Aorta (tissue), 5 donors: ENCODE data around the gene GSTM5. TPM values are rescaled to one million over a fixed set of nuclear protein-coding genes. Genes with fewer than 3 reads are reported as not detected.
A peak's percentile ranks its signal among the peaks of the same experiment; 100 is the strongest.

ENCODE experiments used
- ATAC-seq: fragments of 200-7000 bp; cut with Tn5 transposase; one replicate; pipeline ENCODE4 v1.9.1; 2022; ENCODE audit warnings: moderate library complexity; ENCODE audit not compliant: low FRiP score
- DNase-seq, 2 donors: peaks; one replicate each; pipeline ENCODE4 v3.0.0-alpha.2; 2020
- H3K27ac ChIP-seq, 2 donors: one replicate each; pipeline ENCODE4 v1.5.1; 2013; ENCODE audit warnings: low read length in 2 of 2, mild to moderate bottlenecking in 2 of 2, moderate library complexity in 2 of 2, control low read depth in 1 of 2, inconsistent platforms in 1 of 2, low read depth in 1 of 2
- H3K27me3 ChIP-seq, 2 donors: one replicate each; pipeline ENCODE4 v1.6.1; 2013; ENCODE audit warnings: control low read depth in 1 of 2, low read length in 1 of 2, mild to moderate bottlenecking in 1 of 2, moderate library complexity in 1 of 2; ENCODE audit not compliant: insufficient read depth in 2 of 2, control insufficient read depth in 1 of 2
- H3K36me3 ChIP-seq, 2 donors: one replicate each; pipeline ENCODE4 v1.6.1; 2013; ENCODE audit warnings: control low read depth in 1 of 2, low read length in 1 of 2, mild to moderate bottlenecking in 1 of 2; ENCODE audit not compliant: insufficient read depth in 2 of 2, control insufficient read depth in 1 of 2
- H3K4me1 ChIP-seq, 2 donors: one replicate each; pipeline ENCODE4 v1.6.1; 2013; ENCODE audit warnings: low read length in 2 of 2, control low read depth in 1 of 2, mild to moderate bottlenecking in 1 of 2, moderate library complexity in 1 of 2; ENCODE audit not compliant: insufficient read depth in 2 of 2, control insufficient read depth in 1 of 2
- H3K4me3 ChIP-seq, 2 donors: one replicate each; pipeline ENCODE4 v1.5.1; 2013; ENCODE audit warnings: low read length in 2 of 2, control low read depth in 1 of 2, mild to moderate bottlenecking in 1 of 2
- H3K9me3 ChIP-seq: one replicate; pipeline ENCODE4 v1.6.1; 2013; ENCODE audit warnings: mild to moderate bottlenecking, low read length; ENCODE audit not compliant: control insufficient read depth
- WGBS, 2 donors: extraction: QIAGEN DNeasy Blood & Tissue Kit; methylation state at CpG; one replicate each; pipeline ENCODE4 v1.1.7; 2013; 5-methylcytosine and 5-hydroxymethylcytosine counted together
- intact Hi-C, 2 donors: fragments of 100-400 bp; cut with DNase I; formaldehyde crosslinking; loops; one replicate each; pipeline versions ENCODE4 v1.14.2 to v1.15.0; 2022
- polyA plus RNA-seq, 2 donors: library from polyadenylated mRNA; stranded (reverse); fragments of 200-250 nt; gene quantifications; one replicate each; pipeline ENCODE4 v1.2.3, GENCODE V29; 2013
- total RNA-seq, 2 donors: library from RNA; stranded (reverse); fragmentation: NEBNext Ultra II Directional; extraction: Animal tissue kit (Norgen Biotek cat#: 25700); gene quantifications; one replicate each; pipeline ENCODE4 v1.2.1, GENCODE V29; 2021
- donor health status: healthy with polysubstance abuse.
- donor health status: Bipolar disorder and iron deficiency.
- donor health status: DM: no; HTN: no; CAD: no.
- donor health status: DM: no; HTN: no; CAD: no.
- donor health status: DM: yes; HTN: yes; CAD: no.

GSTM5 gene
- total and polyA plus RNA-seq, 4 donors, result 5.7 to 23.4 (median 9.7) TPM

GRCh38 chr1:109761227-109762038 is 49.4 kb downstream of the GSTM5 start:
- Histone ChIP-seq H3K36me3 (no peaks in the 10 kb centered on the region), H3K27me3 (no peaks in the 10 kb centered on the region), H3K9me3 (no peaks in the 10 kb centered on the region), H3K27ac (no peak overlapping the region), H3K4me1 (no peaks in the 10 kb centered on the region), H3K4me3 (no peak overlapping the region)
- no peak for ATAC-seq
- peak in 1 of 2 donors; percentile 68 for DNase-seq
- intact Hi-C loops, result no loop called here
- 81 to 91% methylated on average over 14 of the region's 14 CpGs for WGBS, 2 donors

GRCh38 chr1:109762039-109762585 is 50.1 kb downstream of the GSTM5 start:
- ATAC-seq, result no peak
- intact Hi-C loops, result no loop called here
- 95 to 96% methylated on average over 7 of the region's 7 CpGs for WGBS, 2 donors

GRCh38 chr1:109762821-109763645 is 51.0 kb downstream of the GSTM5 start:
- Histone ChIP-seq H3K4me3 (no peak overlapping the region), H3K27ac (no peak overlapping the region), H3K36me3 (no peaks in the 10 kb centered on the region), H3K27me3 (no peaks in the 10 kb centered on the region), H3K4me1 (no peaks in the 10 kb centered on the region), H3K9me3 (no peaks in the 10 kb centered on the region)
- ATAC-seq, result no peak
- intact Hi-C loops, result no loop called here
- 81 to 87% methylated on average over 11 of the region's 11 CpGs for WGBS, 2 donors
- DNase-seq, result peak; percentile 54 to 65

More at GRCh38 chr1:109762039-109762585, 50.1 kb downstream of the GSTM5 start:
- H3K4me1 ChIP-seq, result no peaks in the 10 kb centered on the region
- H3K27me3 ChIP-seq, result no peaks in the 10 kb centered on the region
- no peak overlapping the region for H3K27ac ChIP-seq
- no peaks in the 10 kb centered on the region for H3K36me3 ChIP-seq
- peak in 1 of 2 donors; percentile 47 for DNase-seq
- no peak overlapping the region for H3K4me3 ChIP-seq
- H3K9me3 ChIP-seq, result no peaks in the 10 kb centered on the region

- 92 to 94% methylated on average over 11 of the region's 11 CpGs for WGBS, 2 donors
- peak in 1 of 2 donors; percentile 58 for DNase-seq
Observed at GRCh38 chr1:109763646-109764415, 51.8 kb downstream of the GSTM5 start, which contains the start of gene EPS8L3. EPS8L3 (minus strand) TSS chr1:109763923; CDS start chr1:109761749, 2,174 bp downstream.

GRCh38 chr1:109764561-109765482 is 52.8 kb downstream of the GSTM5 start:
- DNase-seq, result peak in 1 of 2 donors; percentile 71
- Histone ChIP-seq H3K27ac (no peak overlapping the region), H3K9me3 (no peaks in the 10 kb centered on the region), H3K4me1 (no peaks in the 10 kb centered on the region), H3K4me3 (no peak overlapping the region), H3K36me3 (no peaks in the 10 kb centered on the region), H3K27me3 (no peaks in the 10 kb centered on the region)
- WGBS, 2 donors, result 86 to 95% methylated on average over 10 to 13 of the region's 13 CpGs
- no peak for ATAC-seq
- intact Hi-C loops, result no loop called here

More at GRCh38 chr1:109763646-109764415, 51.8 kb downstream of the GSTM5 start, which contains the start of gene EPS8L3:
- no peaks in the 10 kb centered on the region for H3K36me3 ChIP-seq
- H3K27ac ChIP-seq, result no peak within 1 kb of the TSS
- H3K4me1 ChIP-seq, result no peaks in the 10 kb centered on the region
- intact Hi-C loops, result no loop called here
- no peak within 1 kb of the TSS for H3K4me3 ChIP-seq
- no peaks in the 10 kb centered on the region for H3K9me3 ChIP-seq
- no peaks in the 10 kb centered on the region for H3K27me3 ChIP-seq
- no peak for ATAC-seq

- H3K9me3 ChIP-seq, result no peaks in the 10 kb centered on the region
- no peak overlapping the region for H3K4me3 ChIP-seq
- H3K27ac ChIP-seq, result no peak overlapping the region
- H3K27me3 ChIP-seq, result no peaks in the 10 kb centered on the region
- intact Hi-C loops, result no loop called here
- ATAC-seq (no peak), DNase-seq (no peak)
- H3K36me3 ChIP-seq, result no peaks in the 10 kb centered on the region
- 88 to 93% methylated on average over 4 of the region's 4 CpGs for WGBS, 2 donors
- no peaks in the 10 kb centered on the region for H3K4me1 ChIP-seq
Observed at GRCh38 chr1:109765483-109765815, 53.4 kb downstream of the GSTM5 start.

- H3K4me3 ChIP-seq, result no peak overlapping the region
- H3K4me1 ChIP-seq, result no peaks in the 10 kb centered on the region
- no peaks in the 10 kb centered on the region for H3K27me3 ChIP-seq
- no peak overlapping the region for H3K27ac ChIP-seq
- 86 to 92% methylated on average over 13 of the region's 13 CpGs for WGBS, 2 donors
- intact Hi-C loops, result no loop called here
- no peaks in the 10 kb centered on the region for H3K36me3 ChIP-seq
- DNase-seq (peak in 1 of 2 donors; percentile 49), ATAC-seq (no peak)
- H3K9me3 ChIP-seq, result no peaks in the 10 kb centered on the region
Observed at GRCh38 chr1:109765896-109766615, 54.0 kb downstream of the GSTM5 start.
